Renal cortex interstitium (tissue), 3 donors: ENCODE data around the gene NUTF2. TPM values are rescaled to one million over a fixed set of nuclear protein-coding genes. Genes with fewer than 3 reads are reported as not detected.

Experiments used
- polyA plus RNA-seq, 3 donors: library from polyadenylated mRNA; unstranded; fragments of 120-200 nt; gene quantifications; one replicate each; pipeline ENCODE4 v1.2.1, GENCODE V29; 2013; ENCODE audit not compliant: insufficient read length in 3 of 3

The NUTF2 gene
- polyA plus RNA-seq, 3 donors, result 115 to 139 (median 129) TPM

Other genes with a start within 250 kb of the NUTF2 start
- gene CARMIL2, start 201.8 kb upstream of the NUTF2 start, polyA plus RNA-seq, result 1 to 10 TPM; 1.0 to 1.3 (median 1.1) TPM
- 10 to 100 TPM; 19.8 to 29.5 (median 25.4) TPM for gene ACD, start 186.7 kb upstream of the NUTF2 start, polyA plus RNA-seq
- 1 to 10 TPM; 2.7 to 4.6 (median 3.4) TPM for gene PARD6A, start 186.0 kb upstream of the NUTF2 start, polyA plus RNA-seq
- gene ENKD1, start 180.2 kb upstream of the NUTF2 start, polyA plus RNA-seq, result 10 to 100 TPM; 20.2 to 34.6 (median 25.7) TPM
- 1 to 10 TPM; 2.9 to 4.8 (median 4.1) TPM for gene C16orf86, start 180.1 kb upstream of the NUTF2 start, polyA plus RNA-seq
- gene GFOD2, start 127.6 kb upstream of the NUTF2 start, polyA plus RNA-seq, result 10 to 100 TPM; 19.8 to 23.7 (median 23.0) TPM
- 10 to 100 TPM; 22.7 to 30.4 (median 25.2) TPM for gene RANBP10, start 40.4 kb upstream of the NUTF2 start, polyA plus RNA-seq
- gene TSNAXIP1, start 40.0 kb upstream of the NUTF2 start, polyA plus RNA-seq, result 1 to 10 TPM; 6.9 to 9.4 (median 7.6) TPM
- 10 to 100 TPM; 26.6 to 36.3 (median 28.1) TPM for gene THAP11, start 4.6 kb upstream of the NUTF2 start, polyA plus RNA-seq
- 10 to 100 TPM; 43.0 to 59.6 (median 53.3) TPM for gene CENPT, start 760 bp downstream of the NUTF2 start, polyA plus RNA-seq
- gene EDC4, start 26.1 kb downstream of the NUTF2 start, polyA plus RNA-seq, result 100 to 1,000 TPM in 1 of 3 donors, 10 to 100 TPM in 2; 91.3 to 106 (median 95.3) TPM
- under 1 TPM in 2 of 3 donors, not detected in 1; 0.43 to 0.70 TPM for gene NRN1L, start 38.0 kb downstream of the NUTF2 start, polyA plus RNA-seq
- gene PSKH1, start 46.3 kb downstream of the NUTF2 start, polyA plus RNA-seq, result 10 to 100 TPM; 31.2 to 40.9 (median 34.1) TPM
- 1 to 10 TPM; 4.0 to 7.6 (median 6.2) TPM for gene CTRL, start 84.9 kb downstream of the NUTF2 start, polyA plus RNA-seq
- gene PSMB10, start 89.9 kb downstream of the NUTF2 start, polyA plus RNA-seq, result 10 to 100 TPM; 15.9 to 31.1 (median 28.4) TPM
- 10 to 100 TPM; 16.1 to 29.5 (median 21.2) TPM for gene LCAT, start 97.2 kb downstream of the NUTF2 start, polyA plus RNA-seq
- 10 to 100 TPM; 28.8 to 38.9 (median 35.6) TPM for gene SLC12A4, start 121.7 kb downstream of the NUTF2 start, polyA plus RNA-seq
- gene DPEP3, start 133.6 kb downstream of the NUTF2 start, polyA plus RNA-seq, result under 1 TPM in 2 of 3 donors, not detected in 1; 0.14 to 0.16 TPM
- under 1 TPM; 0.51 to 0.86 (median 0.62) TPM for gene DPEP2, start 152.6 kb downstream of the NUTF2 start, polyA plus RNA-seq
- not detected for gene DPEP2NB, start 169.0 kb downstream of the NUTF2 start, polyA plus RNA-seq
- 10 to 100 TPM in 2 of 3 donors, 1 to 10 TPM in 1; 9.3 to 11.3 (median 10.1) TPM for gene DDX28, start 176.3 kb downstream of the NUTF2 start, polyA plus RNA-seq
- 10 to 100 TPM; 13.7 to 17.9 (median 17.5) TPM for gene DUS2, start 176.4 kb downstream of the NUTF2 start, polyA plus RNA-seq
- 10 to 100 TPM; 28.8 to 37.0 (median 35.7) TPM for gene NFATC3, start 238.4 kb downstream of the NUTF2 start, polyA plus RNA-seq